GM12874 (cell line): Measurements from ENCODE around the gene BHLHE40.

ENCODE experiments used
- TF ChIP-seq, protein P1 (sequence below): IDR thresholded peaks from 2 replicates; pipeline ENCODE4 v1.5.1; 2011; ENCODE audit warnings: low read depth, mild to moderate bottlenecking, control low read depth, low read length, moderate library complexity; ENCODE audit not compliant: insufficient read depth

BHLHE40 gene

DNA sequence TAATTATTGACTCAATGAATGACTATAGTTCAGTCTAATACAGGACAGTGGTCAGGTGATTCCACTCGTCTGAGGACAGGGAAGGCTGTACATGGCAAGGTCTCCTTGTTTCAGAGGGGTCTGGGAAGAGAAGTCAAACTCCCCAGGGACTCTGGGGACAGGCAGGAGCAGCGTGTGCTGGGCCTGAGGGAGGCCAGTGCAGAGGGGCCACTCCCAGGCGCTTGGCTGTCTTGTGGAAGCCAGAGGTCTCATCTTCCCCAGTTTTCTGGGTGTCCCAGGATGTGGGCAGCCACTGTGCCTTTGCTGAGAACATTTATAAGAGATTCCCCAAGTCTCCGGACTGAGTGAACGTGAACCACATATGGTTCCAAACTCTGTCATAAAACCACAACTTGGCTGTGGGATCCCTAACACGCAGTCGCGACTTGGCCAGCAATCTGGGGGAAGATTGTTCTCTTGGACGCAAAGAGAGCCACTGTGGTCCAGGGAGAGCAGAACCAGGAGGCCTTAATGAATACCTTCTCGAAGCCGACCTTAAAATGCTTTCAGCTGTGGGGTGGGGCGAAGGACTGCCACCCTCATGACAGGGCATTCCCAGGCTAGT, 30.4 kb downstream of the BHLHE40 start:
- TF ChIP-seq, protein P1, sequence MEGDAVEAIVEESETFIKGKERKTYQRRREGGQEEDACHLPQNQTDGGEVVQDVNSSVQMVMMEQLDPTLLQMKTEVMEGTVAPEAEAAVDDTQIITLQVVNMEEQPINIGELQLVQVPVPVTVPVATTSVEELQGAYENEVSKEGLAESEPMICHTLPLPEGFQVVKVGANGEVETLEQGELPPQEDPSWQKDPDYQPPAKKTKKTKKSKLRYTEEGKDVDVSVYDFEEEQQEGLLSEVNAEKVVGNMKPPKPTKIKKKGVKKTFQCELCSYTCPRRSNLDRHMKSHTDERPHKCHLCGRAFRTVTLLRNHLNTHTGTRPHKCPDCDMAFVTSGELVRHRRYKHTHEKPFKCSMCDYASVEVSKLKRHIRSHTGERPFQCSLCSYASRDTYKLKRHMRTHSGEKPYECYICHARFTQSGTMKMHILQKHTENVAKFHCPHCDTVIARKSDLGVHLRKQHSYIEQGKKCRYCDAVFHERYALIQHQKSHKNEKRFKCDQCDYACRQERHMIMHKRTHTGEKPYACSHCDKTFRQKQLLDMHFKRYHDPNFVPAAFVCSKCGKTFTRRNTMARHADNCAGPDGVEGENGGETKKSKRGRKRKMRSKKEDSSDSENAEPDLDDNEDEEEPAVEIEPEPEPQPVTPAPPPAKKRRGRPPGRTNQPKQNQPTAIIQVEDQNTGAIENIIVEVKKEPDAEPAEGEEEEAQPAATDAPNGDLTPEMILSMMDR = no peak

DNA sequence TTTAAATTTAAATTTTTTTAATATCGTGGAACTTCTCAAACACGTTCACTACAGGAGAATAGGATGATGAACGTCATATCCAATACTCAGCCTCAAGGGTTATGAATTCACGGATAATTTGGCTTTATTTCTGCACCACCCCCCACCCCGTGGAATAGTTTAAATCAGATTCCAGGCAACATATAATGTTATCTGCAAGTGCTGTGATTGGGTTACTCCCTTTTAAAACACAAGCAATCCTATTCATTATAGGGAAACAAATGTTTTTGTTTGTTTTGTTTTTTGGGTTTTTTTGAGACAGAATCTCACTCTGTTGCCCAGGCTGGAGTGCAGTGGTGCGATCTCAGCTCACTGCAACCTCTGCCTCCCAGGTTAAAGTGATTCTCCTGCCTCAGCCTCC, 30.9 kb downstream of the BHLHE40 start:
- TF ChIP-seq, protein P1 = no peak

DNA sequence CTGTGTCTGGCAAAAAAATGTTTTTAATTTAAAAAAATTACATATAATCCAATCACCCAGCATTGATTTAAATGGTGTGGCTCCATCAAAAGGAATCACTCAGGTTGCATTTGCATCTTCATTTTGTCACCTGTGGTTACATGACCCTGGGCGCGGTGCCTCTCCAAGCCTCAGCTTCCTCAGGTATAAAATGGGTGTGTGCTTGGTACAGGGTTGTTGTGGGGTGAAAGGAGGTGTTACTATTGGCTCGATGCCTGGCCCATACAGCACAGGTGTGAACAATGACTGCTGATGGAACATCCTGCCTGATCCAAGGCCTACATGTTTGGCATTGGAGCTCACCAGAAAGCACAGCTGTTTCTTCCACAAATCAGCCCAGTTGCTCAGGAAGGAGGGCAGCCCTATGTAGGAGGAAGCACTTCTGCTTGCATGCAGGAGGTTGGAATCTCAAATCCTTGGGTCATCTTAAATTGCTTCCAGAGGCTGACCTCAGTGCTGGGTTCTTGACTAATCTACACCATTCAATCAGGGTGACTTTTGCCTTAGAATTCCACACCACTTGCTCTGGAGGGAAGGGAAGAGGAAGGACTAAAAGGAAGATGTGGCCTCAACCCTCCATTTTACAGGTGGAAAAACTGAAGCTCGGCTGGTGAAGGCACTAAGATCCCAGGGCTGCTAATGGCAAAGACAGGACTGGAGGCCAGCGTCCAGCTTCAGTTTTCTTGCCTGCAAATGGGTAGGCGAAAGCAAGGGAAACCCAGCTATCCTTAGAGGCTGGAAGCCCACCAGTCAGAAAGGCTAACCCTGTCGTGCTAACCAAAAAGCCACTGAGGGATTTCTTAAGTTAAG, 31.7 kb downstream of the BHLHE40 start:
- TF ChIP-seq, protein P1 = no peak

DNA sequence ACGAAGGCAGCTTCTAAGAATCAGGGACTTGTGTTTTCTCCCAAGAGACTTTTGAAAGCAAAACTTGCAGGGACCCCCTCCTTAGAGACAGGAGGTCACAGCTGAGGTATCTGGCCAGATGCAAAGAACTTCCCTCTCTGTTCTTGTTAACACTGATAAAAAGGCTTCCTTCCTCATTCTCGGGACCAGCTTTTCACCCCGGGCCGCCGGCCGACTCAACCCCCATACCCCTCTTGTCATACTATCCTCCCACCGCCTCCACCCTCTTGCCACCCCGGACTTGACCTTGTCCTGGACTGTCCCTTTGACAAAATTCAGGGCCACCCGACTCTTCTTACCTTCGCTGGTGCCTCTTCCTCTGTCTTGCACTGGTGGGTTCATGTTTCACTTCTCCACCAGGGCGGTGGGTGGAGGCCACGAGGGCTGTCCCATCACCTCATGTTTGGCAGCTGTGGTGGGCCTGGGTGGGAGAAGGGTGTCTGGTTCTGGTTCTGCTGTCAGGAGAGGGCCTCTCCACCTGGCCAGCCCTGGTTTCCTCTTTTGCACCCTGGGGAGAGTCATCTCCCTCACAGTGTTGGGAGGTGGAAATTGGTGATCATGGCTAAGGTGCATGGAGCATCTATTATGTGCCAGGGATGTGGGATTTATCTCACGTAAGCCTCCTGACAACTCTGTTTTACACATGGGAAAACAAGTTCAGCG, 32.5 kb downstream of the BHLHE40 start:
- TF ChIP-seq, protein P1 = no peak

DNA sequence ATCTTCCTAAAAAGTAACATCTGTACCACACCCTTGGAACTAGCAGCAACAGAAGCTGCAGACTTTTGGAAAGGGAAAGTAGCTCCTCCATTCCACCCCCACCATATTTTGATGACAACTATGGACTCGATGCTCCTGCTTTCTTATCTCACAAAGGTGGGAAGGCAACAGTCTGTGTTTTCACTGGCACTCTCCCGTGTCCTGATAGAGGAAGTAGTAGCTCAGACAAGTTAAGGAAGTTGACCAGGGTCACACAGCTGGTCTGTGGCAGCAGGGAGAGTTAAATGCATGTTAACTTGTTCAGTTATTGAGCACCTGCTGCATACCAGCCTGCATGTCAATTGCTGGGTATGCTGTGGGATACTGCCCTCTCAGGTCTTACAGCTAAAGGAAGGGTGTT, 33.1 kb downstream of the BHLHE40 start:
- TF ChIP-seq, protein P1 = no peak

DNA sequence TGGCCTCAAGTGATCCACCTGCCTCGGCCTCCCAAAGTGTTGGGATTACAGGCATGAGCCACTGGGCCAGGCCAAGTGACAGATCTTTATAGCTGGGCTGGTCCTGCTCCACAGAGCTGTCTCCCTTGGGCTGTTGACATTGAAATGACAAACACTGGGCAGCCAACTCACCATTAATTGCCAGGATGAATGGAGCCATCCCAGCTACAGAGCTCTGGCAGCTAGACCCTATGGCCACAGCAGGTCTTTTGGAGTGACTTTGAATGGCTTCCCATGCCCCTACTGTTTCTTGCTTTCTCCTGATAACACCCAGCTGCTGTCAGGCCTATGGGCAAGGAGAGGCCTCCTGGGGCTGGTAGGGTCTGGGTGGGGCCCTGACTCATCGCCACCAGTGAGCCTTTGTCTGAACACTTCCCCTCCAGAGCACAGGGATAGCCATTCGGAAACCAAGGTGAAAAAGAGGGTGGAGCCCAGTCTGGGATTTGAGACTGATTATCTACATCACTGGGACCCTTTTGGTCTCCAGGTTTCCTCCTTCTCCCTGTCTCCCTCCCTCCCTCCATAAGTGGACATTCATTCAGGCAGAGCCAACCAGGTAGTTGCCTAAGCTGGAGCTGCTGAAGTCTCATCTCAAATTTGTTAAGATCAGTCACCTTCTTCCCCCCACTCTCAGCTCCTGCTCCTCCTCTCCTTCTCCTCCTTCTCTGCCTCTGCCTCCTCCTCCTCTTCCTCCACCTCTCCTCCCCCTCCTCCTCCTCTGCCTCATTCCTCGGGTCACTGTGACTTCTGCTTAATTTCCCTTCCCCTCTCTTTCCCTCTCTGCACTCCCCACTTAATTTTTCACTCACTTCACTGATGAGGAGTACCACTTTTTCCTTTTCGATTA, 34.0 kb downstream of the BHLHE40 start:
- TF ChIP-seq, protein P1 = no peak

DNA sequence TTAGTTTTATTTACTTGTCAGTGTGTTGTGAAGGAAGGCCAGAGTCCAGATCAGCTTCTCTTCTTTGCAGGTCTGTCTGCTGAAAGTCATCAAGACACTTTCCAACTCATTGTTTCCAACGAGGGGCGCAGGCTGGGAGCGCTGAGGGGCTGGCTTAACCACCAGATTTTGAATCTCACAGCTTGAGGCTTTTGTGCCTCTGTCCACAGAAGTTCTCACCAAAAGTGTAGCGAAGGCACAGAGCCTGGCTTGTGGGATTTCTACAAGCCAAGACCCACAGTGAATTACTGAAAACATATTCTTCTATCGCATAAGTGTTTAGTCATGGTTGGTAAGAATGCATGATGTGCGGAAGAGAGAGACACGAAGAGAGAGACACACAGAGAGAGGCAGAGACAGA, 35.2 kb downstream of the BHLHE40 start:
- TF ChIP-seq, protein P1 = no peak
